HL-60 (cell line): ENCODE data around the gene GUCY1A1.

Experiments used
- GABPA ChIP-seq: IDR thresholded peaks from 2 replicates; pipeline ENCODE4 v1.6.1; 2012; ENCODE audit warnings: low read depth
- POLR2AphosphoS5 ChIP-seq: IDR thresholded peaks from 2 replicates; pipeline ENCODE4 v1.6.1; 2012; ENCODE audit warnings: low read depth
- TF ChIP-seq, protein P1 (sequence below): IDR thresholded peaks from one replicate; pipeline ENCODE4 v1.5.1; 2011; ENCODE audit warnings: low read length, control low read depth, inconsistent platforms; ENCODE audit not compliant: insufficient read depth

DNA sequence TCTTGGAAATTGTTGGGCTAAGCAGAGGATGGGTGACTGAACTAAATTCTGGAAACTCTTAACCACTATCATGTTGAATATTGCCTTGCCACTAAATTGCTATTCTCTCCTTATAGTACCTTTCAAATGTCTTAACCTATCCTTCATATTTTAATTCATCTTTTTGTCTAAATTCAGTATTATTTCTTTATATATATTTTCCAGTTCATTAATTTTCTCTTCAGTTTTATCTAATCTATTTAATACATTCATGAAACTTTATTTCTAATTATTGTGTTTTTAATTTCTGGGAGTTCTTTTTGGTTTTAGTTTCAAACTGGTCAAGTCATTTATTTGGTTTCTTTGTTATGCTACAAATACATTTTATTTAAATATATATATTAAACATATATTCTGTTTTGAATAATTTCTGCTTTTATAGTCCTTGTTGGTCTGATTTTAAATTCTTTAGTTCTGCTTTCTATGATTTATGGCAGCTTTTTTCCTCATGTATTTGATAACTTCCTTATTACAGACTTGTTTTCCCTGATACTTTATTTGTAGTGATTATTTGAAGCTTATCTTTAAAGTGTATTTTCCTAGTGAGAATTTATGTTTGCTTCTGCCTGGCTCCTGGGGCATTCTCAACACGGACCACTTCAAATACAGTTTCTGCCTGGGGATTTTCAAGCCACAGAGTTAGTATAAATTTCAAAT is 8.5 kb upstream of the GUCY1A1 start:
- TF ChIP-seq, protein P1, sequence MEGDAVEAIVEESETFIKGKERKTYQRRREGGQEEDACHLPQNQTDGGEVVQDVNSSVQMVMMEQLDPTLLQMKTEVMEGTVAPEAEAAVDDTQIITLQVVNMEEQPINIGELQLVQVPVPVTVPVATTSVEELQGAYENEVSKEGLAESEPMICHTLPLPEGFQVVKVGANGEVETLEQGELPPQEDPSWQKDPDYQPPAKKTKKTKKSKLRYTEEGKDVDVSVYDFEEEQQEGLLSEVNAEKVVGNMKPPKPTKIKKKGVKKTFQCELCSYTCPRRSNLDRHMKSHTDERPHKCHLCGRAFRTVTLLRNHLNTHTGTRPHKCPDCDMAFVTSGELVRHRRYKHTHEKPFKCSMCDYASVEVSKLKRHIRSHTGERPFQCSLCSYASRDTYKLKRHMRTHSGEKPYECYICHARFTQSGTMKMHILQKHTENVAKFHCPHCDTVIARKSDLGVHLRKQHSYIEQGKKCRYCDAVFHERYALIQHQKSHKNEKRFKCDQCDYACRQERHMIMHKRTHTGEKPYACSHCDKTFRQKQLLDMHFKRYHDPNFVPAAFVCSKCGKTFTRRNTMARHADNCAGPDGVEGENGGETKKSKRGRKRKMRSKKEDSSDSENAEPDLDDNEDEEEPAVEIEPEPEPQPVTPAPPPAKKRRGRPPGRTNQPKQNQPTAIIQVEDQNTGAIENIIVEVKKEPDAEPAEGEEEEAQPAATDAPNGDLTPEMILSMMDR: no peak
- TF ChIP-seq POLR2AphosphoS5: no peak
- no peak for TF ChIP-seq GABPA
